ENCODE results near the gene SGPL1.
A peak's percentile ranks its signal among the peaks of the same experiment; 100 is the strongest.

SGPL1 gene

GRCh38 chr10:70812814-70813213 lies 2.9 kb upstream of the SGPL1 start:
- no peak for DNase-seq

DNA sequence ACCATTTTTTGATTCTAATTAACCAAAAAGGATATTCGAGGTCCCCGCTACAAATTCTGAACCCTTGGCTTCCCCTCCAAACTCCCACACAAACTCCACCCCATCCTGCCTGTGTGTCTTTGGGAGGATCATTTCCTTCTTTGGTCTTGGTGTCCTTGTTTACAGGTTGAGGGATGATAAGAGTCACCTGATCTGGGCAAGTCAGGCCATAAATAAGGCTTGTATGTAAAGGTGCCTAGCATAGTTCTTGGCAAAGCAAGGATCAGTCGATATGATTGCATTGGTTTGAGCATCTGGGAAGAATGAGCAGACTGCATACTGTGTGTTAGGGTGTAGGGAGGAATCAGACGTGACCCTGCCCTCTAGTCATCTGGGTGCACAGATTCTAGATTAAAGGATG lies 1.6 kb upstream of the SGPL1 start:
- DNase-seq, result no peak

GRCh38 chr10:70816220-70816894 lies 609 bp downstream of the SGPL1 start:
- peak; percentile 38 for DNase-seq

DNA sequence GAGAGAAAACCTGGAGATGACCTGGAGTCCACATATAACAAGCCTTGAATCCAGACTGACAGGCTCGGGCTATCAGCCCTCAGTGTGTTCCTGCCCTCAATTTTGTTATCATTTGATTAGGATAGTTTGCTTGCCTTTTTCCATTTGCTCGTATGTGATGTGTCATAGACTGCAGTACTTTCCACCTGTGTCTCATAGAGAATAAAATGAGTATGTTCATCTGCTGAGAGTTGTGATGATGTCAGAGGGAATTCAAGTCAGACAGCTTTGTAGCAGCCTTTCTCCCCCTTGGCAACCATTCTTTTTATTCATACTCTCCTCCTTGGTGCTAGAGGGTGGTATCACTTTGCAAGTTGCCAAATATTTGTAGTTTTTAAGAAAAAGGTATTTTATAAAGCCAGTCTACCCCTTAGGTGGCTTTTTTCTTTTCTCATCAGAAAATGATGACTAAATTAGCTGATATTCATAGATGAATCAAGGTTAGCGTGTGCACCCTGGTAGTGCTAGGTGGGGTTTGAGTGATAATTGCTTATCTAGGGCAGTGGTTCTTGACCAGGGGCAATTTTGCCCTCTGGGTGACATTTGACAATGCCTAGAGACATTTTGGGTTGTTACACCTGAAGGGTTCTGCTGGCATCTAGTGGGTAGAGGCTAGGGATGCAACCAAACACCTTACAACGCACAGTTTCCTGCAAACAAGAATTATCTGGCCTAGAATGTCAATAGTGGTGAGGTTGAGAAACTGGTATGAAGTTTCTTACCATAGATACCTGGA lies 5.4 kb downstream of the SGPL1 start:
- DNase-seq, result no peak

GRCh38 chr10:70822076-70822820 lies 6.5 kb downstream of the SGPL1 start:
- no peak for DNase-seq

DNA sequence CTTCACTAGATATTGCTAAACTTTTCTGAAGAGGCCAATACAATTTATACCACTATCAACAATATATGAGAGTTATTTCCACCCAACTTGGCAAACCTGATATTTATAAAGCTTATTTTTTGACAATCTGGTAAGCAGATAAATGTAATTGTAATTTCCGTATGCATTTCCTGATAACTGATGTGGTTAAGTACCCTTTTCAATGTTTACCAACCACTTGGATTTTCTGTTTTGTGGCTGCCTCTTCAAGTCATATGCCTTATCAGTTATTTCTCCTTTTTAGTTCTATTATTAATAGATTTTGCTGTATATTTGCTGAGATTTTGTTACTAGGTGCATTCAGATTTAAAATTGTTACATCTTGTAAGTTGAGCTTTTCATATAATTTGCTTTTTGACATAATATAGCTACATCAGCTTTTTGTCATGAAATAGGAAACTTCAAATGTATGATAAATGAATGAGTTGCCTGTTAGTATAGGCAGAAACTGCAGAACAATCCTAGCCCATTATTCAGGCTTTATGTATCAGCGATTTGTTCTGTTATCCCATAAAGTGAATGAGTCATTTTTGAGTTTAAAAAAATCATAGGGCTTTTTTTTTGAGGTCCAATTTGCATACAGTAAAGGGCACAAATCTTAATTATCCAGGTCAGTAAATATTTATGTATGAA lies 11.5 kb downstream of the SGPL1 start:
- no peak for DNase-seq

- DNase-seq, result no peak
These were observed 13.2 kb downstream of the SGPL1 start for GRCh38 chr10:70828923-70829322.

DNA sequence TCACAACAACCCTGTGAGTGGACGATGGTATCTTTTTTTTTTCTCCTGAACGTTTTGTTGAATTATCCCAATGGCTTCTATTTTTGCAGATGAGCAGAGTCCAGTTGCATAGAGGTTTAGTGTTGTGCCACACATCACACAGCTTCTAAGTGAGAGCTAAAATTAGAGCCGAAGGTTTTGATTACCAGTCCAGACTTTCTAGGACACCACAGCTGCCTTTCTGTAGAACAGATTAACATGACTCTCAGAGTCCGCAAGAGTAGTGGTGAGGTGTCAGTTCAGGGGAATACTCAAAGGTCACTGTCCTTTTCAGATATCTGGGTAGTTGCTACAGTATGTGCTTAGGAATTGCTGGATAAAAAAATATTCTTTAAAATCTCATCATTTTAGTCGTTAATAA lies 13.8 kb downstream of the SGPL1 start:
- DNase-seq, result no peak

DNA sequence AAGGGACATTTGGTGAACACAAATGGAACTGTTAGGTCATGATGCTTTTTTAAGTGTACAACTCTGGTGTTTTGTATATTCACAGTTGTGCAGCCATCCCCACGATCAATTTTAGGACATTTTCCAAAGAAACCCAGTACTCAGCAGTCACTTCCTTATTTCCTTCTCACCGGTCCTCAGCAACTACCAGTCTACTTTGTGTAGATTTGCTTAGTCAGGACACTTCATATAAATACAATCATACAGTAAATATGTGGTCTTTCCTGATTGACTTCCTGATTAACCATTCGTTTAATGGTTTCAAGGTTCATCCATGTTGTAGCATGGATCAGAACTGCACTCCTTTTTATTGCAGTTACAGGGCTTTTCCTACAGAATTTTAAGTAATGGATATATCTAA lies 14.4 kb downstream of the SGPL1 start:
- DNase-seq, result no peak

DNA sequence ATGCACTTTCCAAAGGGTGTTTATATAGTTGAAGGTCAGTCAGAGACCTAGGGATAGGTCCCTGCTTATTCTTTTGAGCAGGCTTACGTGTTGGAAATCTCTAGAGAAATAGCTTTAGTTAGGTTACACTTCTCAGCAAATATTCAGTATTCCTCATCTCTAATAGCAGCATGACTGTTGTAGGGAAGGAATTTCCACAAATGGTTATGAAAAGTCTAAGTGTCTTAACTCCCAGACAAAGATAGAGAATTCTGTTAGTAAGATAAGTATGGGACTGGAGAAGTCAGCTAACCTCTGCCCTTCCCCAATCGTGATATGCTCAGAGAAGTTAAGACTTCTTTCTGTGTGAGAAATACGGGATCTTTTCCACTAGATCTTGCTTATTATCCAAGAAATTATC lies 16.5 kb downstream of the SGPL1 start:
- no peak for DNase-seq

- DNase-seq, result no peak
These were observed 17.2 kb downstream of the SGPL1 start for GRCh38 chr10:70832852-70833528.

GRCh38 chr10:70833601-70834000 lies 17.9 kb downstream of the SGPL1 start:
- no peak for DNase-seq

DNA sequence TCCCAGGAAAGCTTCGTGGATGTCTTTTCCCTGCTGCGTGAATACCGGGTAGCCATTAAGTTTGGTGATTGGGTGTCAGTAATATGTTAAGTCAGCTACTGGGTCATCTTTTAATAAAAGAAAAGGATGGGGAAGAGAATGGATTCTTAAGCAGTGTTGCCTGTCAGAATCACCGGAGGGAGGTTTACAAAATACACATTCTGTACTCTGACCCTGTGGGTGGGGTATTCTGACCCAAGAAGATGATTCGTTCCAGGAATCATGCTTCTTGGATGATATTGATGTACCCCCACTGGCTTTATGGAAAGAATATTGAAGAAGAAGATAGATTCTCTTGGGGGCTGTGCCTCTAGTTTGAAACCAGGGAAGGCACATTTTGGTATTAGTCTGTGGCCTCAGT lies 18.3 kb downstream of the SGPL1 start:
- DNase-seq, result no peak

DNA sequence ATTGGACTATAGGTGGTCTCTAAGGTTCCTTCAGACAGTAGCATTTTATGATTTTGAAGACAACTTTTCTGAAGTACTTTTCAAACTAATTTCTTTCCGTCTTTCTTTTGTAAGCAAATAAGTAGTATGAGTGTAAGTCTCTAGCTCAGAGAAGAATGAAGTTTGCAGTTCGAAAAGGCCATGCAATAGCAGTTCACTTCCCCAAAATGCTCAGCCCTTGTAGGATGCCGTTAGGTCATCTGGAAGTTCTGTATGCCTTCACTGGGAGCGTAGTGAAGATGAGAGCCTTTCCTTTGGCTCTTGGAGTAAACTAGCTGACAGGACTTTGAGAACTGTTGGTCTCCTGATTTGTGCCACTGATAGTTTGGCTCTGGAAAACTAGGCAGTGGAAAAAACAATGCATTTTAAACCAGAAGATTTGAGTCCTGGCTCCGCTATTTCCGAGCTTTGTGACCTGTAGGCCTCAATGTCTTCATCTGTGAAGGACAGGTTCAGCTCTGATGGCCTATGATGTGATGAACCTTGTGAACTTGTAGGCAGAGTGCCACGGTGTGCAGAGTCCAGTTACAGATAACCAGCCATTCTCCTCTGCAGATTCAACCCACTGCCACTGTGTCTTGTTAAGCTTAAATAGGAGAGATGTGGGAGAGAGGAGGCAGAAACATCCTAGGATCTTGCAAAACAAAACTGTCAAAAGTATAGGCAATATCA lies 18.8 kb downstream of the SGPL1 start:
- no peak for DNase-seq

- DNase-seq, result no peak
These were observed 20.6 kb downstream of the SGPL1 start for GRCh38 chr10:70836319-70836718.

DNA sequence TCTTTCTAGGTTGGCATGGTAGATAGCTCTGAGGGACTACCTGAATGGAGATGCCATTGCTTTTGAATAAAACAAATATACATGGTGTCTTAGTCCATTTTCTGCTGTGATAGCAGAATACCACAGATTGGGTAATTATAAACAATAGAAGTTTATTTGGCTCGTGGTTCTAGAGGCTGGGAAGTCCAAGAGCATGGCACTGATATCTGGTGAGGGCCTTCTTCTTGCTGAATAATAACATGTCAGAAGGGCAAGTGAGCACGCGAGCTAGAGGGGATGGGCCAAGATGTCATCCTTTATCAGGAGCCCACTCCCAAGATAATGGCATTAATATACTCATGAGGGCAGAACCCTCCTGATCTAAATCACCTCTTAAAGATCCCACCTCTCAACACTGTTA lies 21.9 kb downstream of the SGPL1 start:
- no peak for DNase-seq

DNA sequence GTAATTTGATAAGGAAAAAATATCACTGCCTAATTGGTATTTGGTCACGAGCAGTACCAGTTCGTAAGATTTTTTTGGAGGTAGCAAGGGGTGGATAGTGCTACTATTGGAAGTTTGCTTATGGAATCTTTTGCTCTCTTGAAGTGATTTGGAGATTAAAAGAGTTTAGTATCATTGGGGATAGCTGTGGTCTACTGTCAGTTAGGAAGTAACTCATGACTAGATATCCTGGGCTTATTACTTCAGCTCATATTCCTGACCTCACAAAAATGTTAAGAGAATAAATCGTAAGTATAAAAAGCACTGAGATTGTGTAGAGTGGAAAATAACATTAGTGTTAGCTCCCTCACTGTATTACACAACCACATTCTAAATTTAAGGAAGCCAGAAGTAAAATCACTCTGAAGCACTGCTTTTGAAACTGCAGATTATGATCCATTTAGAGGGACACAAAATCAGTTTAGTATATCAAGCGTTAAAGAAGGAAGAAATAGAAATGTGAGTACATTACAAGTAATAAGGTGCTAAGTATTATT lies 22.6 kb downstream of the SGPL1 start:
- no peak for DNase-seq

GRCh38 chr10:70840836-70841235 lies 25.1 kb downstream of the SGPL1 start:
- DNase-seq, result no peak

DNA sequence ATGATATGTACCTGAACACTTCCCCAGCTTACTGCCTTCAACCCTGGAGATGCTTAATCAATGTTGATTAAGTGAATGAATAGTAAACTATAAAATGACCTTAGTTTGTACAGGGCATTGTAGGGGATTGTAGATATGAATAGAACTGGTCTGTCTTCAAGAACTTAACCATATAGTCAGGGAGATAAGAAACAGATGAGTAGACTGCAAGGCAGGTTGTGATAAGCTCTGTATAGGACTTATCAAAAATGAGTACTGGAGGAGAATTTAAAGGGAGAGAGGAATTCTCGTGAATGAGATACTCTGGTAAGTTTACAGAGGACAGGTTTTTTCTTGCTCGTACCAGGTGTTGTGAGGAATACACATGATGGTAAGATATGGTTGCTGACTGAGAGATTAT lies 27.6 kb downstream of the SGPL1 start:
- no peak for DNase-seq

GRCh38 chr10:70843776-70844489 lies 28.2 kb downstream of the SGPL1 start:
- DNase-seq, result no peak

DNA sequence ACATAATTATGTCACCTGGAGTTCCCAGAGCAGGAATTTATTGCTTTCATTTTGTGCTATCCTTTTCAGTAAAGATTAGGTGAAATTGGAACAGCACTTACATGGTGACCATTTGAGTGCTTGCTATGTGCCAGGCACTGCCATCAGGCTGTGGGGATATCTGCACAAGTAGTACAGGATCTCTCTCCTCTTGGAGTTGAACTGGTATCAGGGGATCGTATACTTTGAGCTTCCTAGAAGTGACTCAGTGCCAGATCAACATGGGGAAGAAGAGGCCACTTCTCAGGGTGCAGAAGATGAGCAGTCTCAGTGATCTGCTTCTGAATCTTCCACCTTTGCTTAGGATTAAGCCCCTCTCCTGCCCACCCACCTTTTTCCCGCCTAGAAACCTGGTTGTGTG lies 29.5 kb downstream of the SGPL1 start:
- no peak for DNase-seq

All from activated CD4-positive, alpha-beta T cell treated with anti-CD3 and anti-CD28 coated beads, Interleukin-2, amount 50 U/mL, for 1 hour (primary cell).